PFSK-1 (cell line): ENCODE measurements around the gene KRTAP19-8. TPM values are rescaled to one million over a fixed set of nuclear protein-coding genes. Genes with fewer than 3 reads are reported as not detected.

Experiments
- FOXP2 ChIP-seq: optimal IDR thresholded peaks from 2 replicates; pipeline ENCODE3; 2011; ENCODE audit warnings: borderline replicate concordance, control low read depth, inconsistent platforms; ENCODE audit not compliant: insufficient read depth; ENCODE audit errors: extremely low read length, extremely low read depth
- POLR2AphosphoS5 ChIP-seq: IDR thresholded peaks from 2 replicates; pipeline ENCODE4 v1.6.1; 2012; ENCODE audit warnings: low read depth, mild to moderate bottlenecking, control low read depth, low read length, moderate library complexity
- REST ChIP-seq, 2 experiments: IDR thresholded peaks; 2 replicates each; pipeline versions ENCODE4 v1.6.1 to v1.8.0; 2011 to 2012; ENCODE audit warnings: low read depth in 2 of 2, low read length in 2 of 2, control low read depth in 1 of 2, inconsistent platforms in 1 of 2, mild to moderate bottlenecking in 1 of 2, moderate library complexity in 1 of 2; ENCODE audit not compliant: insufficient read depth in 1 of 2
- SIN3A ChIP-seq: IDR thresholded peaks from 2 replicates; pipeline ENCODE4 v1.6.1; 2012; ENCODE audit warnings: mild to moderate bottlenecking, low read length, moderate library complexity, borderline replicate concordance; ENCODE audit not compliant: insufficient read depth
- TAF1 ChIP-seq: IDR thresholded peaks from 2 replicates; pipeline ENCODE4 v1.6.1; 2012; ENCODE audit warnings: low read length, control low read depth, borderline replicate concordance; ENCODE audit not compliant: insufficient read depth
- polyA plus RNA-seq: library from polyadenylated mRNA; unstranded; fragments of >200 nt; gene quantifications from one replicate; pipeline ENCODE4 v1.2.1, GENCODE V29; 2012; ENCODE audit warnings: low read depth, missing spikeins; ENCODE audit not compliant: insufficient read length

The KRTAP19-8 gene, protein sequence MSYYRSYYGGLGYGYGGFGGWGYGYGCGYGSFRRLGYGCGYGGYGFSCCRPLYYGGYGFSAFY
- not detected for polyA plus RNA-seq

GRCh38 chr21:31038376-31038775, at the start of gene KRTAP19-8:
Gene KRTAP19-8 (minus strand): TSS chr21:31038476. CDS start chr21:31038443, 33 bp downstream.
- TF ChIP-seq REST (IDR thresholded peaks at IDR 0.05; ENCODE audit: insufficient read depth in 1 of 2, low read depth in 2 of 2, low read length in 2 of 2) (no peak), TAF1 (no peak), FOXP2 (no peak), SIN3A (no peak), POLR2AphosphoS5 (no peak)

- TF ChIP-seq TAF1, result no peak
- no peak for TF ChIP-seq SIN3A
- no peak for TF ChIP-seq POLR2AphosphoS5
- TF ChIP-seq FOXP2, result no peak
- no peak for TF ChIP-seq REST (IDR thresholded peaks at IDR 0.05; ENCODE audit: insufficient read depth in 1 of 2, low read depth in 2 of 2, low read length in 2 of 2)
These were observed 49.6 kb upstream of the KRTAP19-8 start for GRCh38 chr21:31087639-31088473.

- TF ChIP-seq SIN3A (no peak), TAF1 (no peak), REST (IDR thresholded peaks at IDR 0.05; ENCODE audit: insufficient read depth in 1 of 2, low read depth in 2 of 2, low read length in 2 of 2) (no peak), POLR2AphosphoS5 (no peak), FOXP2 (no peak)
These were observed 46.4 kb upstream of the KRTAP19-8 start for GRCh38 chr21:31084689-31085088.

DNA sequence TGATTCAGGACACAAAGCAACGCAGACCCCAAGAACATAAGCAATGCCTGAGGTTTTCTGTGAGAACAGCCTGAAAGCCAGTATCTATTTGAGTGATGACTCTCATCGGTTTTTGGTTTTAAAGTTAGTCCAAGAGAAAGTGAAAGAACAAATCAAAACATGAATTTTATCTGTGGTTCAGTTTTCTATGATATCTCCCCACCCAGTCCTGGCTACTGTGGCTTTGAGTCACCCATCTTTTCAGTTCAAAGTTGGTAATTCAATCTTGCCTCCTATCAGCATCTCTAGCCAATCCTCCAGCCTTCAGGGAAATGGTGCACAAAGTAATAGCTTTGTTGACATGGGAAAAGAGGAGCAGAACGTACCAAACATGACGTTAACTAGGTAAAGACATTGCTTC, 40.5 kb upstream of the KRTAP19-8 start:
- TF ChIP-seq SIN3A (no peak), TAF1 (no peak), FOXP2 (no peak), POLR2AphosphoS5 (no peak), REST (IDR thresholded peaks at IDR 0.05; ENCODE audit: insufficient read depth in 1 of 2, low read depth in 2 of 2, low read length in 2 of 2) (no peak)
